GM18909 (cell line): ENCODE results near the gene PRDX3.
A peak's percentile ranks its signal among the peaks of the same experiment; 100 is the strongest.
"Not testable (repeated sequence)": the region's sequence is repeated elsewhere in the genome, so short reads cannot be mapped to it uniquely, and the experiment has no call there.

ENCODE experiments used
- ATAC-seq: cut with Tn5 transposase; IDR thresholded peaks from one replicate; pipeline ENCODE4 v1.9.1; 2021; ENCODE audit warnings: mild to moderate bottlenecking; ENCODE audit not compliant: unreplicated experiment, poor library complexity

The PRDX3 gene

DNA sequence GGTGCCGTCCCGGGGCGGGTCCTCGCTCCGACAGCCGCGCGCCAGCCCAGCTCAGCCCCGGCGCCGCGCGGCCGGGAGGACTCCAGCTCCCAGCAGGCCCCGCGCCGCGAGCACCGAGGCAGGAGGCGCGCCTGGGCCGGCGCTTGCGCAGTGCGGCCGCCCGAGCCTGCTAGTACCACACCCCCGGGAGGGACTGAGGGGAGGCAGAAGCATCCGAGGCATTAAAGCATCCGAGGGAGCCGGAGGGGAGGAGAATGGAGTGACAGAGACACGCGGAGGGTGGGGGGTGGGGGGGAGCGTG lies 28.7 kb upstream of the PRDX3 start, which contains the start of gene GRK5:
TSS of gene GRK5 (plus strand) at position 206 of the 301 bp plus-strand sequence. CDS start 347 bp downstream, outside the sequence.
- peak; percentile 79 for ATAC-seq

GRCh38 chr10:119206603-119207365 lies 28.2 kb upstream of the PRDX3 start:
- peak; percentile 57 for ATAC-seq

DNA sequence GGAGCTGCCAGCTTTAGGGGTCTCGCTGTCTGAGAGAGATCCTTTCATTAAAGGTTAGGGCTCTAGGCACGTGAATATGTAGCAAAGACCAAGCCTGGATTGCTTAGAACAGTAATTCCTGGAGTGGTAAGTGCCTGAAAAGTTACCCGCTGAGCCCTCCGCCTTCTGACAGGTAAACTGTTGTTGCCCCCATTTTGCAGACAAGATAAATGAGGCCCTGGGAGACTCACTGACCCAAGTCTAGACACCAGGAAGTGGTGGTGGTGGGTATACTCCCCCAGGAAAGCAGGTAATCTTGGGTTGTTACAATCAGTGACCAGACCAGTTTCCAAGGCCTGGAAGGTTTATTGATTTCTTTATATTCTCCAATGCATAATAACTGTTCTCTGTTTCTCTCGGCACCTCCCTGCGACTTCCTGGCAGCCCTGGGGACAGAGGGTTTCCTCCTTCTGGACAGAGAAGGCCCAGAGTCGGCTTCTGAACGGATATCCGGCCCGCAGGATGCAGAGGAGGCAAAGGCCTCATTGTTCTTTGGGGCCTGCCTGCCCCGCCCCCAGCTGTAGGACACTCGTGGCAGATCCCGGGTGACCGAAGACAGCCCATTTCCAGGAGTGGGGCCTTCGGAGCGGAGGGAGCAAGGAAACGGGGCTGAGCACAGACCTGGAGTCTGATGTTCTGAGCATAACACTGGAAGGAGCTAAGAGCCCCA lies 27.4 kb upstream of the PRDX3 start:
- ATAC-seq, result peak; percentile 27

GRCh38 chr10:119203006-119203405 lies 24.4 kb upstream of the PRDX3 start:
- no peak for ATAC-seq

DNA sequence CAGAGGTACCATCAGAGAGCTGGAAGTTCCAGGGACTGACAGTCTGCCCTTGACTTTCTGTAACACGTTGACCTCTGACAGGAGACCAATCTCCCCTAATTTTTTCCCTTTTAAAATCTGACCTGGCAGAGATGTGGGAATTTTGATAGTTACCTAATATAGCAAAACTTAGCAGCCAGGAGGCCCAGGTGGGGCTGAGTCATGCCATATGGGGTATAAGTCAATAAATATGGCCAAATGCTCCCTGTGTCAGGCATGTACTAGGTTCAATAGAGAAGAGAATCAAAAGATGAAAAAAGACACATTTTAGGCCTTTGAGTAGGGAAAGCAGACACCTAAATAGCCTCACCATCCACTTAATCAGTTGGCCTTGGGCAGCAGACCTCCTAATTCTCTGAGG lies 22.6 kb upstream of the PRDX3 start:
- ATAC-seq, result no peak

DNA sequence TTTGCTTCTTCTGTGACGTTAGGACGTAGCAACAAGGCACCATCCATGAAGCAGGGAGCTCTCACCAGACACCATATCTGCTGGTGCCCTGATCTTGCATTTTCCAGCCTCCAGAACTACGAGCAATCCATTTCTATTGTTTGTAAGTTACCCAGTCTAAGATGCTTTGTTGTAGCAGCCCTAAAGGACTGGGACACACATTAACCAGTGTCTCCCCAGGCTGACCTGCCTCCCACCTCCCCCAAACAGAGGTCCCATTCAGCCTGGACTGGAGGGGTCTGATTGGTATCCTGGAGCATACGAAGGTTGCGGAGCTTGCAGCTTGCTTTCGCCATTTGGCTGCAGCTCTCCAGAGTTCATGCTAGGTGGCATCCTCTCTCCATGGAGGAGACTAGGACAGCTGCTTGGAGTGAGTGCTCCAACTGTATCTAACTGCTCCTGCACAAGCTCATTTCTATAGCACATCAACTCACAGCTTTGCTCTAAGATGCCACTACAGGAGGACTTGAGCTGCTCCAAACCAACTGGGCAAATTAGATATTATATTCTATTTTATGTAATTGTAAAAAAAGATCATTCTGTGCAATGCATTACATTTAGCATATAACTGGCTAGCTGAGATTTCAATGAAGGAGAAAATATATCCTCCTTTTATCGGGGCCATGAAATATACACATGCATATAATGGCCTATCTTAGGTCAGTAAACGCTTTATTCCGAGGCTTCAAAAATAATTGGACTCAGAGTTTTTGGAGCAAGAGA lies 20.8 kb upstream of the PRDX3 start:
- ATAC-seq, result peak; percentile 62

GRCh38 chr10:119198438-119198837 lies 19.8 kb upstream of the PRDX3 start:
- ATAC-seq, result no peak

- no peak for ATAC-seq
Measured at GRCh38 chr10:119197921-119198320, 19.3 kb upstream of the PRDX3 start.

- no peak for ATAC-seq
Measured at GRCh38 chr10:119191881-119192280, 13.3 kb upstream of the PRDX3 start.

DNA sequence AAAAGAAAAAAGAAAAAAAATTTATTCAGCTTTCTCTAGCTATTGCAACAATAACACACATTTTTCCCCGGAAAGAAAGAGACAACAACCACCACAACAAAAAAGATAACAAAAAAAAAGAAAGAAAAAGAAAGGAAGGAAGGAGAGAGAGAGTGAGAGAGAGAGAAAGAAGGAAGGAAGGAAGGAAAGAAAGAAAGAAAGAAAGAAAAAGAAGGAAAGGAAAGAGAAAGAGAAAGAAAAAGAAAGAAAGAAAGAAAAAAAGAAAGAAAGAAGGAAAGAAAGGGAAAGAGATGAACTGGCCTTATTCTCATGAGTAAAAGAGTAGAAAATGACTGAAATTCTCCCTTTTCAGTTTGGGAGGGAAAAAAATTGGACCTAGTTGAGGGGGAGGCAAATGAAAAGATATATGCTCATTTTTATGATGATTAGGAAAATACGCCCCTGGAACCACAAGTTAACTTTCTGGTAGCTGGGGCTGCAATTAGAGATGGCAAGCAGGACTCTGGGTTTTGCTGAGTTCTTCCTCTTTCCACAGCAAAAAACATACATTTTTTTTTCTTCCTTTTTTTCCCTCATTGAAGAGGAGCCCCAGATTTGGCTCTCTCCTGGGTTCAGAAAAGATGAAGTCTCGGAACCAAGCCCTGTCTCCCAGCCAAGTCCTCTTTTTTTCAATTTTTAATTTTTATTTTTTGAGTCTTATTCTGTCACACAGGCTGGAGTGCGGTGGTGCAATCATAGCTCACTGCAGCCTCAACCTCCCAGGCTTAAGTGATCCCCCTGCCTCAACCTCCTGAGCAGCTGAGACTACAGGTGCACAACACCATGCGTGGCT lies 12.6 kb upstream of the PRDX3 start:
- ATAC-seq, result no peak

GRCh38 chr10:119190353-119190752 lies 11.7 kb upstream of the PRDX3 start:
- ATAC-seq, result no peak

GRCh38 chr10:119189811-119190282 lies 11.2 kb upstream of the PRDX3 start:
- ATAC-seq, result peak; percentile 51

DNA sequence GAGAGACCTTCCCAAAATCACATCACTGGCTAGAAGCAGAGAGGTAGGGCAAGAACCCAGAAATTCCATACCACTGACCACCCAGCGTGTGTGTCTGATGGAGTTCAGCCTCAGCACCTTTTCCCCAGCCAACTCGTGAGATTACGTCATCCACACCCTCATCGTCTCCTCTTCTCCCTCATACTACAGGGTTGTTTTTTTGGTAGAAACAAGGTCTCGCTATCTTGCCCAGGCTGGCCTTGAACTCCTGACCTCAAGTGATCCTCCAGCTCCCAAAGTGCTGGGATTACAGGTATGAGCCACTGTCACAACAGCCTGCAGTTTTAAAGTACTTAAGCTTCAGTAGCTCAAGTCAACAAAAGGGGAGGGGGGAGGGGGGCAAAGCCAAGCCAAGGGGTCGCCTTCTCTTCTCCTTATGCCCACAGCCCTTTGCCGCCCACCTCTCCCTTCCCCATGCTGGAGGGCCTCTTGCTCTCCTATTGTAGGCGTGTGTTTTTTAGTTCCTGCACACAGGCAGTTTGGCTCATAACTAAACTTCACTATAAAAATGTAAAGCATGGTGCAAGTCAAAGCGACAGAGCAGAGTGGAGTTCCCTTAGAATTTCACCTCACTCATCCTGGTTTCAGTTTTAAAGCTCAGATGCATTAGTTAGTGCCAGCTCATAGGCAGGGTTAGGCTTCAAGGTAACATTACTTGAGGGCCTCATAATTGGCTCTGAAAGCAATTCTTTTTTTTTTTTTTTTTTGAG lies 5.2 kb upstream of the PRDX3 start:
- no peak for ATAC-seq

DNA sequence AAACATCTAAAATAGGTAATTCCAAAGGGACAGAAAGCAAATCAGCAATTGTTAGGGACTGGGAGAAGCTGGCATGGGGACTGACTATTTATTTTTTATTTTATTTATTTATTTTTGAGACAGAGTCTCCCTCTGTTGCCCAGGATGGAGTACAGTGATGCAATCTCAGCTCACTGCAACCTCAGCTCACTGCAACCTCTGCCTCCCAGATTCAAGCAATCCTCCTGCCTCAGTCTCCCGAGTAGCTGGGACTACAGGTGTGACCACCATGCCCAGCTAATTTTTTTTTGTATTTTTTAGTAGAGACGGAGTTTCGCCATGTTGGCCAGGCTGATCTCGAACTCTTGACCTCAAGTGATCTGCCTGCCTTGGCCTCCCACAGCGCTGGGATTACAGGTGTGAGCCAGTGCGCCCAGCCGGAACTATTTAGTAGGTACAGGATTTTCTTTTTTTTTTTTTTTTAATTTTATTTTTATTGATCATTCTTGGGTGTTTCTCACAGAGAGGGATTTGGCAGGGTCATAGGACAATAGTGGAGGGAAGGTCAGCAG lies 2.3 kb upstream of the PRDX3 start:
- ATAC-seq, result not testable (repeated sequence)

DNA sequence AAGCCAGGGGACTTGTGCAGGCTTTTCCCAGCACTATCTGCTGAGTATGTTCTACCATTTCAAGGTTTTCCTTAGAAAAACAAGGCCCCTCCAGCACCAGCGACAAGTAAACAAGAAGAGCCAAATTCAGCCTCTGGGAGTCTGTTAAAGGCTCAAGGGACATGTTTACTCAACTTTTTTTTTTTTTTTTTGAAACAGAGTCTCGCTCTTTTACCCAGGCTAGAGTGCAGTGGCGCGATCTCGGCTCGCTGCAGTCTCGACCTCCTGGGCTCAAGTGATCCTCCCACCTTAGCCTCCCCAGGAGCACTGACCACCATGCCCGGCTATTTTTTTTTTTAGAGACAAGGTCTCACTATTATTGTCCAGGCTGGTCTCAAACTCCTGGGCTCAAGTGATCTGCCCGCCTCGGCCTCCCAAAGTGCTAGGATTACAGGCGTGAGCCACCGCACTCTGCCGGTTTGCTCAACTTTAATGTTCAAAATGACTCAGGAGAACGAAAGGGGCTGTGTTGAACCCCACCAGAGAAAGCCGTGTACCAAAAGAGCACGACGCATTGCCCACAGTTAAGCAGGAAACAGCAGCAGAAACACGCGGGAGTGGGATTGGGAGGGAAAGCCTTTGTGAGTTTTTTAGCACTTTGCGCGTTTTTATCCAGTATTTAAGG lies 772 bp downstream of the PRDX3 start:
- peak; percentile 13 for ATAC-seq

DNA sequence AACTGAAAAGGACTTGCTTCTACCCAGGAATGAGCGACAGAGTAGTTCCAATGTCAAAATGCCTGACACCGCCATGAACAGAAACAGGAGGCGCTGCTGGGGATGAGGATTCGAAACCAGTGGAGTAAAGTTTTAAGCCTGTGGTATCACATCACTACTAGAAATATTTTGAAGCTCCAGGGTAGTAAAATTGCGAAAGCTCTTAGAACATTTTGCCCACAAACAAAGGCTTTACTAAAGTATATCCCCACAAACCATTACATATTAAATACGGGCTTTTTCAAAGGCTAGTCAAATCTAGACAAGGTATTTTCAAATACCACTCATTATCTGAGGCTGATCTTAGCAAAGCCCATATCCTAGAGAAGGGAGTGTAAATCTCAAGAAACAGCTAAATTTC lies 2.4 kb downstream of the PRDX3 start:
- no peak for ATAC-seq

- ATAC-seq, result no peak
Measured at GRCh38 chr10:119174109-119174508, 4.5 kb downstream of the PRDX3 start.

GRCh38 chr10:119167041-119167440 lies 11.6 kb downstream of the PRDX3 start:
- ATAC-seq, result no peak

DNA sequence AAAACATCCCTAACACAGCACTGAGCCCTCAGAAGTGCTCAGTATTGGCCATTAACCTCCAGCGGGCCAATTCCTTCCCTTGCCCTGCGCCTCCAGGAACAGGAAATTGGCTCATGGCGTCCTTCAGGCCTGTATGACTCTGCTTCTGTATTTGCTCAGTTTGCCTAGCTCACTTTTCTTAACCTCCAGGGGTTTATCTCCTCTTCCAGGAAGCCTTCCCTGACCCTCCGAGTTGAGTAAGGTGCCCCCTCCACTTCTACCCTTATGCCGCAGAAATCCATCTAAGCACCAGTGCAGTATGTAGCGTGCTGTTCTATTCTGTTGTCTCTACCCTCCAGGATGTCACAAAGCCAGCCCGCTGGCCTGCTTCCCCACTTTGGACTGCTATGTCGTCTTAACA lies 12.0 kb downstream of the PRDX3 start:
- ATAC-seq, result no peak
